Lung (tissue), 12 donors: ENCODE measurements around the gene ERI3. TPM values are rescaled to one million over a fixed set of nuclear protein-coding genes. Genes with fewer than 3 reads are reported as not detected.

Experiments
- ATAC-seq: fragments of 200-7000 bp; cut with Tn5 transposase; one replicate; pipeline ENCODE4 v1.9.1; 2020; ENCODE audit warnings: moderate number of reproducible peaks; ENCODE audit not compliant: insufficient read depth, low FRiP score
- DNase-seq, 3 donors: peaks; one replicate each; pipeline ENCODE4 v3.0.0-alpha.2; 2013 to 2017
- H3K27ac ChIP-seq, 2 donors: one replicate each; pipeline ENCODE4 v1.5.1; 2013; ENCODE audit warnings: mild to moderate bottlenecking in 2 of 2, moderate library complexity in 2 of 2, control low read depth in 1 of 2, inconsistent platforms in 1 of 2, low read depth in 1 of 2, low read length in 1 of 2
- H3K27me3 ChIP-seq, 3 donors: one replicate each; pipeline ENCODE4 v1.5.1; 2013; ENCODE audit warnings: low read length in 2 of 3; ENCODE audit not compliant: control insufficient read depth in 3 of 3, insufficient read depth in 3 of 3
- H3K36me3 ChIP-seq, 4 donors: one replicate each; pipeline ENCODE4 v1.5.1; 2013; ENCODE audit warnings: low read length in 4 of 4, mild to moderate bottlenecking in 1 of 4, moderate library complexity in 1 of 4; ENCODE audit not compliant: control insufficient read depth in 4 of 4, insufficient read depth in 4 of 4
- H3K4me1 ChIP-seq, 5 donors: one replicate each; pipeline ENCODE4 v1.5.1; 2013; ENCODE audit warnings: low read length in 5 of 5, mild to moderate bottlenecking in 2 of 5, moderate library complexity in 1 of 5; ENCODE audit not compliant: control insufficient read depth in 5 of 5, insufficient read depth in 5 of 5
- H3K4me3 ChIP-seq: one replicate; pipeline ENCODE4 v1.5.1; 2013; ENCODE audit warnings: mild to moderate bottlenecking, control low read depth, moderate library complexity
- H3K9ac ChIP-seq, 2 donors: one replicate each; pipeline ENCODE4 v1.5.1; 2013; ENCODE audit warnings: low read length in 2 of 2, control low read depth in 1 of 2; ENCODE audit not compliant: insufficient read depth in 1 of 2
- H3K9me3 ChIP-seq, 4 donors: one replicate each; pipeline ENCODE4 v1.5.1; 2013; ENCODE audit warnings: low read length in 3 of 4, mild to moderate bottlenecking in 1 of 4, moderate library complexity in 1 of 4; ENCODE audit not compliant: control insufficient read depth in 4 of 4, insufficient read depth in 3 of 4
- WGBS, 2 donors: extraction: QIAGEN DNeasy Blood & Tissue Kit; methylation state at CpG; one replicate each; pipeline ENCODE4 v1.1.7; 2013; 5-methylcytosine and 5-hydroxymethylcytosine counted together
- polyA plus RNA-seq, 2 donors: library from polyadenylated mRNA; stranded (reverse); fragments of 200-250 nt; gene quantifications; one replicate each; pipeline ENCODE4 v1.2.1, GENCODE V29; 2013
- total RNA-seq, 2 donors: library from RNA; depleted of rRNA in 1 of 2; stranded (reverse); fragments of >200 nt in 1 of 2; gene quantifications; one replicate each; pipeline ENCODE4 v1.2.1, GENCODE V29; 2014 to 2021
- TF ChIP-seq, protein P1 (sequence below): IDR thresholded peaks from 2 replicates; pipeline ENCODE4 v1.5.1; 2012; ENCODE audit warnings: mild to moderate bottlenecking; ENCODE audit errors: control extremely low read depth, extremely low read depth
- donor health status: control.
- donor health status: control.
- donor health status: Bipolar disorder and iron deficiency.
- donor health status: healthy.
- donor health status: DM: yes; HTN: yes; CAD: no.

Gene ERI3
- total and polyA plus RNA-seq, 4 donors: 26.6 to 56.2 (median 40.8) TPM

DNA sequence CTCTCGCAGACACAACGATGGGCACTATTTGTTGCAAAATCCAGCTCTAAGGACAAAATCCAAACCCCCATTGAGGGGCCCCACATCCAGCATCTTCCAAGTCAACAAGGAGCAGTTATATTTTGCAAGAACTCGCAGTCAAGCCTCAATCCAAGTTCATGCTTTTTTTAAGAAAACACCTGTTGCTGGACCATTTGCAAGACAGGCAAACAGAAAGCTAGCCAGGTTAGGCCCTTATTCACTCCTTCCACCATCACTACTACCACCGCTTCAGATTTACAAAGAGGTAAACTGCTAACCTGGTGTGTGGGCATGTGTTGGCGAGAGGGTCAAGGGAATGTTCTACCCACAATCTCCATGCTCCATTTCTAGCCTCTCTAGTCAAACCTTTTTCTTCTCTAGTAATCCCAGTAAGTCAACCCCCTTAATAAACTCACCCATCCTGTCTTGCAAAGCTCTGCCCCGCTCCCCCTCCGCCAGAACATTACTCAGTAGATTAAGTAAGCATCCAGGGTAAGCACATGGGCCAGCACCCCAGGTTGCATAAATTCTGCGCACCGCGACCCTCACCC is 703 bp downstream of the ERI3 start:
- WGBS, 2 donors: 46 to 50% methylated on average over 10 of the region's 10 CpGs
- Histone ChIP-seq H3K36me3 (peaks cover 0 to 3% (median 0%) of the 10 kb centered on the region in 4 donors), H3K9me3 (no peaks in the 10 kb centered on the region), H3K27me3 (no peaks in the 10 kb centered on the region), H3K27ac (peak overlapping the region in 1 of 2 donors; percentile 86), H3K9ac (peak overlapping the region; percentile 16 to 34), H3K4me1 (peaks cover 4 to 24% (median 16%) of the 10 kb centered on the region in 5 donors), H3K4me3 (peak overlapping the region; percentile 97)
- DNase-seq (peak; percentile 41 to 47 (median 41)), ATAC-seq (no peak)
- TF ChIP-seq, protein P1, sequence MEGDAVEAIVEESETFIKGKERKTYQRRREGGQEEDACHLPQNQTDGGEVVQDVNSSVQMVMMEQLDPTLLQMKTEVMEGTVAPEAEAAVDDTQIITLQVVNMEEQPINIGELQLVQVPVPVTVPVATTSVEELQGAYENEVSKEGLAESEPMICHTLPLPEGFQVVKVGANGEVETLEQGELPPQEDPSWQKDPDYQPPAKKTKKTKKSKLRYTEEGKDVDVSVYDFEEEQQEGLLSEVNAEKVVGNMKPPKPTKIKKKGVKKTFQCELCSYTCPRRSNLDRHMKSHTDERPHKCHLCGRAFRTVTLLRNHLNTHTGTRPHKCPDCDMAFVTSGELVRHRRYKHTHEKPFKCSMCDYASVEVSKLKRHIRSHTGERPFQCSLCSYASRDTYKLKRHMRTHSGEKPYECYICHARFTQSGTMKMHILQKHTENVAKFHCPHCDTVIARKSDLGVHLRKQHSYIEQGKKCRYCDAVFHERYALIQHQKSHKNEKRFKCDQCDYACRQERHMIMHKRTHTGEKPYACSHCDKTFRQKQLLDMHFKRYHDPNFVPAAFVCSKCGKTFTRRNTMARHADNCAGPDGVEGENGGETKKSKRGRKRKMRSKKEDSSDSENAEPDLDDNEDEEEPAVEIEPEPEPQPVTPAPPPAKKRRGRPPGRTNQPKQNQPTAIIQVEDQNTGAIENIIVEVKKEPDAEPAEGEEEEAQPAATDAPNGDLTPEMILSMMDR: no peak

DNA sequence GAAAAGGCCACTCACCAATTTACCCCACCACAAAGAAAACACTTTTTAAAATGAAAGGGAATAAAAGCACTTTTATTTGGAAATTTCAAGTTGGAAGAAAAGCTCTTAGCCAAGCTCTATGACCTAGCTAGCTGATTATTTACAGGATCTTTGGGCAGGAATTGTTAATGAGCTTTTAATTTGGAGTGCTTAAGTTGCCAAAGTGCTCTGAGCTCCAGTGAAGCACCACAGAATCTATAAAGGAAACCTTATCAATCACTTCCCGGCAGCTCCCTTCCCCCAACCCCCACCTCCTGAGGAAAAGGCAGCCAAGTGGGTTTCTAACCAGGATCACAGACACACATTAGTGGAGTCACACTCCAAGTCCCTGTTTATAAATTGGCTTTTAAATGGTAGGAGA is 1.5 kb downstream of the ERI3 start:
- 55 to 68% methylated on average over 1 of the region's 1 CpG for WGBS, 2 donors
- Histone ChIP-seq H3K27me3 (no peaks in the 10 kb centered on the region), H3K4me3 (no peak overlapping the region), H3K36me3 (peaks cover 0 to 3% (median 0%) of the 10 kb centered on the region in 4 donors), H3K9ac (no peak overlapping the region), H3K9me3 (no peaks in the 10 kb centered on the region), H3K4me1 (peaks cover 4 to 24% (median 16%) of the 10 kb centered on the region in 5 donors), H3K27ac (no peak overlapping the region)
- peak in 2 of 3 donors; percentile 17 to 21 for DNase-seq
- no peak for ATAC-seq
- TF ChIP-seq, protein P1: no peak

DNA sequence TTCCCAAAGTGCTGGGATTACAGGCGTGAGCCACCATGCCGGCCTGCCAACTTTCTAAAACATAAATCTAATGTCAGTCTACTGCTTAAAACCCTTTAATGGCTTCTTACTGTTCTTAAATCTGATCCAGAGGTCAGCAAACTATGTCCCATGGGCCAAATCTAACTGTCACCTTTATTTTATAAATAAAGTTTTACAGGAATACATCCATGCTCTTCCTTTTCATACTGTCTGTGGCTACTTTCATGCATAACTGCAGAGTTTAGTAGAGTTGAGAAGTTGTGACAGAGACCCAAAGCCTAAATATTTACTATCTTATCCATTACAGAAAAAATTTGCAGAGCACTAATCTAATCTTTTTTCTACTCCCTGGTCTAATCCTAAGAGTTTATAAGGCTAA is 3.8 kb downstream of the ERI3 start:
- DNase-seq: no peak
- WGBS, 2 donors: 93 to 98% methylated on average over 2 of the region's 2 CpGs
- Histone ChIP-seq H3K4me3 (no peak overlapping the region), H3K9me3 (no peaks in the 10 kb centered on the region), H3K27ac (no peak overlapping the region), H3K4me1 (peaks cover 4 to 38% (median 21%) of the 10 kb centered on the region in 5 donors), H3K36me3 (peaks cover 0 to 3% (median under 1%) of the 10 kb centered on the region in 4 donors), H3K9ac (no peak overlapping the region), H3K27me3 (no peaks in the 10 kb centered on the region)
- TF ChIP-seq, protein P1: no peak
- no peak for ATAC-seq
